Measurements from ENCODE around the gene SLC29A3. TPM values are rescaled to one million over a fixed set of nuclear protein-coding genes. Genes with fewer than 3 reads are reported as not detected.

Gene SLC29A3
- total RNA-seq, 2 experiments from 2014 or later = 1.2 to 1.5 TPM

- Mint-ChIP-seq H3K4me1 (ENCODE audit: low read depth) (no peaks in the 10 kb centered on the region), H3K9me3 (no peaks in the 10 kb centered on the region), H3K4me3 (no peak overlapping the region), H3K36me3 (ENCODE audit: low read depth) (peaks cover 2% of the 10 kb centered on the region), H3K27me3 (ENCODE audit: low read depth) (no peaks in the 10 kb centered on the region), H3K27ac (no peak overlapping the region)
- DNase-seq = no peak
- CTCF ChIA-PET = interaction anchor here (1.1 to 1.5 kb wide), 2 partner anchors 15 to 21 kb away, joined by 3 to 4 read pairs; no protein-coding TSS in a partner anchor
- intact Hi-C loops (cut with micrococcal nuclease) = no loop called here
These were observed 16.2 kb downstream of the SLC29A3 start for GRCh38 chr10:71335173-71335708.

- no peak overlapping the region for H3K27ac Mint-ChIP-seq
- H3K4me3 Mint-ChIP-seq = no peak overlapping the region
- CTCF ChIA-PET = interaction anchor here (0.7 kb wide), 1 partner anchor 456 kb away, joined by 3 read pairs; no protein-coding TSS in a partner anchor
- no peaks in the 10 kb centered on the region for H3K27me3 Mint-ChIP-seq (ENCODE audit: low read depth)
- no peaks in the 10 kb centered on the region for H3K4me1 Mint-ChIP-seq (ENCODE audit: low read depth)
- H3K9me3 Mint-ChIP-seq = no peaks in the 10 kb centered on the region
- no peak for DNase-seq
- intact Hi-C loops (cut with micrococcal nuclease) = no loop called here
- peaks cover 2% of the 10 kb centered on the region for H3K36me3 Mint-ChIP-seq (ENCODE audit: low read depth)
These were observed 17.6 kb downstream of the SLC29A3 start for GRCh38 chr10:71336632-71337031.

- H3K4me1 Mint-ChIP-seq (ENCODE audit: low read depth) = no peaks in the 10 kb centered on the region
- H3K4me3 Mint-ChIP-seq = no peak overlapping the region
- H3K27me3 Mint-ChIP-seq (ENCODE audit: low read depth) = no peaks in the 10 kb centered on the region
- CTCF ChIA-PET = interaction anchor here (0.7 kb wide), 1 partner anchor 455 kb away, joined by 3 read pairs; no protein-coding TSS in a partner anchor
- peaks cover 2% of the 10 kb centered on the region for H3K36me3 Mint-ChIP-seq (ENCODE audit: low read depth)
- H3K27ac Mint-ChIP-seq = no peak overlapping the region
- H3K9me3 Mint-ChIP-seq = no peaks in the 10 kb centered on the region
- DNase-seq = no peak
- intact Hi-C loops (cut with micrococcal nuclease) = no loop called here
These were observed 18.2 kb downstream of the SLC29A3 start for GRCh38 chr10:71337219-71337701.

GRCh38 chr10:71338728-71339495 is 19.9 kb downstream of the SLC29A3 start:
- no peak for DNase-seq
- CTCF ChIA-PET = interaction anchor here (0.7 kb wide), 1 partner anchor 38 kb away, joined by 3 read pairs; no protein-coding TSS in a partner anchor
- no peak overlapping the region for H3K27ac Mint-ChIP-seq
- no peaks in the 10 kb centered on the region for H3K9me3 Mint-ChIP-seq
- no peaks in the 10 kb centered on the region for H3K4me1 Mint-ChIP-seq (ENCODE audit: low read depth)
- H3K4me3 Mint-ChIP-seq = no peak overlapping the region
- peaks cover 2% of the 10 kb centered on the region for H3K36me3 Mint-ChIP-seq (ENCODE audit: low read depth)
- no peaks in the 10 kb centered on the region for H3K27me3 Mint-ChIP-seq (ENCODE audit: low read depth)
- intact Hi-C loops (cut with micrococcal nuclease) = no loop called here

GRCh38 chr10:71339796-71340589 is 20.9 kb downstream of the SLC29A3 start:
- intact Hi-C loops (cut with micrococcal nuclease) = no loop called here
- Mint-ChIP-seq H3K36me3 (ENCODE audit: low read depth) (peaks cover 2% of the 10 kb centered on the region), H3K4me3 (no peak overlapping the region), H3K4me1 (ENCODE audit: low read depth) (no peaks in the 10 kb centered on the region), H3K27ac (no peak overlapping the region), H3K9me3 (no peaks in the 10 kb centered on the region), H3K27me3 (ENCODE audit: low read depth) (no peaks in the 10 kb centered on the region)
- no peak for DNase-seq
- CTCF ChIA-PET = interaction anchor here (0.9 kb wide), 1 partner anchor 26 kb away, joined by 3 read pairs; no protein-coding TSS in a partner anchor

GRCh38 chr10:71342573-71343391 is 23.7 kb downstream of the SLC29A3 start:
- Mint-ChIP-seq H3K27ac (no peak overlapping the region), H3K9me3 (no peaks in the 10 kb centered on the region), H3K4me3 (no peak overlapping the region), H3K27me3 (ENCODE audit: low read depth) (no peaks in the 10 kb centered on the region), H3K4me1 (ENCODE audit: low read depth) (no peaks in the 10 kb centered on the region), H3K36me3 (ENCODE audit: low read depth) (peaks cover 2% of the 10 kb centered on the region)
- no peak for DNase-seq
- CTCF ChIA-PET = no interaction called here
- intact Hi-C loops (cut with micrococcal nuclease) = no loop called here

GRCh38 chr10:71343392-71343773 is 24.3 kb downstream of the SLC29A3 start:
- CTCF ChIA-PET = interaction anchor here (0.9 kb wide), 1 partner anchor 28 kb away, joined by 5 read pairs; no protein-coding TSS in a partner anchor

GRCh38 chr10:71344154-71344925 is 25.3 kb downstream of the SLC29A3 start:
- intact Hi-C loops (cut with micrococcal nuclease) = no loop called here
- Mint-ChIP-seq H3K27me3 (ENCODE audit: low read depth) (no peaks in the 10 kb centered on the region), H3K36me3 (ENCODE audit: low read depth) (peaks cover 2% of the 10 kb centered on the region), H3K27ac (no peak overlapping the region), H3K9me3 (no peaks in the 10 kb centered on the region), H3K4me1 (ENCODE audit: low read depth) (no peaks in the 10 kb centered on the region), H3K4me3 (no peak overlapping the region)
- CTCF ChIA-PET = interaction anchor here (0.9 kb wide), 1 partner anchor 29 kb away, joined by 5 read pairs; no protein-coding TSS in a partner anchor
- no peak for DNase-seq

More at GRCh38 chr10:71343392-71343773, 24.3 kb downstream of the SLC29A3 start:
- no peak overlapping the region for H3K27ac Mint-ChIP-seq
- no peaks in the 10 kb centered on the region for H3K27me3 Mint-ChIP-seq (ENCODE audit: low read depth)
- H3K4me3 Mint-ChIP-seq = no peak overlapping the region
- peaks cover 2% of the 10 kb centered on the region for H3K36me3 Mint-ChIP-seq (ENCODE audit: low read depth)
- H3K9me3 Mint-ChIP-seq = no peaks in the 10 kb centered on the region
- no peaks in the 10 kb centered on the region for H3K4me1 Mint-ChIP-seq (ENCODE audit: low read depth)
- intact Hi-C loops (cut with micrococcal nuclease) = no loop called here
- DNase-seq = no peak

GRCh38 chr10:71344993-71345480 is 26.0 kb downstream of the SLC29A3 start:
- Mint-ChIP-seq H3K36me3 (ENCODE audit: low read depth) (no peaks in the 10 kb centered on the region), H3K27me3 (ENCODE audit: low read depth) (no peaks in the 10 kb centered on the region), H3K4me3 (no peak overlapping the region), H3K4me1 (ENCODE audit: low read depth) (no peaks in the 10 kb centered on the region), H3K9me3 (no peaks in the 10 kb centered on the region), H3K27ac (no peak overlapping the region)
- CTCF ChIA-PET = no interaction called here
- DNase-seq = no peak
- intact Hi-C loops (cut with micrococcal nuclease) = no loop called here

- no peaks in the 10 kb centered on the region for H3K36me3 Mint-ChIP-seq (ENCODE audit: low read depth)
These were observed 26.6 kb downstream of the SLC29A3 start for GRCh38 chr10:71345694-71346093.

GRCh38 chr10:71346731-71347130 is 27.7 kb downstream of the SLC29A3 start:
- Mint-ChIP-seq H3K27me3 (ENCODE audit: low read depth) (no peaks in the 10 kb centered on the region), H3K27ac (no peak overlapping the region), H3K36me3 (ENCODE audit: low read depth) (no peaks in the 10 kb centered on the region), H3K9me3 (no peaks in the 10 kb centered on the region), H3K4me1 (ENCODE audit: low read depth) (no peaks in the 10 kb centered on the region), H3K4me3 (no peak overlapping the region)
- intact Hi-C loops (cut with micrococcal nuclease) = no loop called here
- CTCF ChIA-PET = interaction anchor here (1.5 kb wide), 1 partner anchor 49 kb away, joined by 3 read pairs; no protein-coding TSS in a partner anchor
- DNase-seq = no peak

More at GRCh38 chr10:71345694-71346093, 26.6 kb downstream of the SLC29A3 start:
- no peaks in the 10 kb centered on the region for H3K4me1 Mint-ChIP-seq (ENCODE audit: low read depth)
- no peak for DNase-seq
- no peak overlapping the region for H3K27ac Mint-ChIP-seq
- no peaks in the 10 kb centered on the region for H3K27me3 Mint-ChIP-seq (ENCODE audit: low read depth)
- no peak overlapping the region for H3K4me3 Mint-ChIP-seq
- no peaks in the 10 kb centered on the region for H3K9me3 Mint-ChIP-seq
- CTCF ChIA-PET = no interaction called here
- intact Hi-C loops (cut with micrococcal nuclease) = no loop called here

Measured in activated naive CD4-positive, alpha-beta T cell treated with anti-CD3 and anti-CD28 coated beads for 36 hours (primary cell).